HepG2 (cell line): ENCODE results near the gene MKS1. TPM values are rescaled to one million over a fixed set of nuclear protein-coding genes. Genes with fewer than 3 reads are reported as not detected.

Source experiments
- ATAC-seq: fragments of 200-7000 bp; cut with Tn5 transposase; 3 replicates; pipeline ENCODE4 v1.9.1; 2020; ENCODE audit warnings: mild to moderate bottlenecking, moderate library complexity
- BruUV-seq: library from RNA; stranded (reverse); fragments of 400-500 nt; replicated peaks from 2 replicates; lab custom pipeline; 2021; lab: Mats Ljungman, UMichigan
- CTCF ChIA-PET: fragments of 300-600 bp; formaldehyde crosslinking; extraction: SDS; loops from one replicate; lab custom pipeline; 2021; ENCODE audit warnings: low total read pairs, inconsistent platforms, low intra/inter-chr PET ratio; lab: Yijun Ruan, JAX
- POLR2A ChIA-PET: fragments of 350-600 bp; sonication (Branson Sonifier 250); formaldehyde crosslinking; loops from one replicate; lab custom pipeline; 2020; ENCODE audit warnings: antibody characterized with exemption, inconsistent platforms; lab: Yijun Ruan, JAX
- DNase-seq: peaks from one replicate; pipeline ENCODE4 v3.0.0-alpha.2; 2015; ENCODE audit warnings: low spot score
- FAIRE-seq: peaks from 3 replicates; lab custom pipeline; 2011; peaks lifted over from hg19 to GRCh38; lab: Jason Lieb, UNC
- H2AFZ ChIP-seq: one replicate; pipeline ENCODE4 v1.6.1; 2011; ENCODE audit warnings: low read length, inconsistent platforms
- H3K27ac ChIP-seq: fragments of 300-600 bp; 3 replicates; pipeline ENCODE4 v1.8.0; 2011; ENCODE audit warnings: mixed run types, mild to moderate bottlenecking, mixed read lengths, low read length, inconsistent platforms; ENCODE audit not compliant: insufficient read depth; ENCODE audit errors: extremely low read length
- H3K27me3 ChIP-seq, 2 experiments: fragments of 200-600 bp in 1 of 2; 2 replicates in 1 of 2; 3 replicates in 1 of 2; pipeline versions ENCODE4 v1.6.0 to v1.8.0; 2011; ENCODE audit warnings: low read length in 2 of 2, mild to moderate bottlenecking in 2 of 2, moderate library complexity in 2 of 2, inconsistent platforms in 1 of 2; ENCODE audit not compliant: insufficient read depth in 2 of 2, control insufficient read depth in 1 of 2
- H3K36me3 ChIP-seq, 2 experiments: fragments of 200-600 bp in 1 of 2; replicated peaks in 1 of 2; 2 replicates in 1 of 2; 3 replicates in 1 of 2; pipeline versions ENCODE4 v1.5.1 to v1.8.0; 2011; ENCODE audit warnings: low read length in 2 of 2, inconsistent platforms in 1 of 2; ENCODE audit not compliant: insufficient read depth in 2 of 2, control insufficient read depth in 1 of 2
- H3K4me1 ChIP-seq: 2 replicates; pipeline ENCODE4 v1.5.1; 2012; ENCODE audit warnings: low read length, inconsistent platforms; ENCODE audit not compliant: insufficient read depth
- H3K4me2 ChIP-seq: 2 replicates; pipeline ENCODE4 v1.6.0; 2011; ENCODE audit warnings: low read depth, low read length, inconsistent platforms
- H3K4me3 ChIP-seq, 3 experiments: fragments of 200-600 bp in 1 of 3; sonication (generic), shearing (Covaris generic) in 1 of 3; replicated peaks in 1 of 3; 2 replicates each; pipeline ENCODE4 v1.5.1; 2011 to 2016; ENCODE audit warnings: low read length in 3 of 3, inconsistent platforms in 2 of 3, low read depth in 2 of 3, mild to moderate bottlenecking in 2 of 3, control low read depth in 1 of 3, mixed read lengths in 1 of 3; ENCODE audit not compliant: insufficient read depth in 1 of 3
- H3K79me2 ChIP-seq: one replicate; pipeline ENCODE4 v1.6.1; 2011; ENCODE audit warnings: low read length, inconsistent platforms; ENCODE audit not compliant: insufficient read depth
- H3K9ac ChIP-seq: 2 replicates; pipeline ENCODE4 v1.6.0; 2011; ENCODE audit warnings: mild to moderate bottlenecking, low read depth, low read length, inconsistent platforms; ENCODE audit not compliant: insufficient read depth
- H3K9me3 ChIP-seq: 2 replicates; pipeline ENCODE4 v1.5.1; 2012; ENCODE audit warnings: mild to moderate bottlenecking, low read length
- H4K20me1 ChIP-seq: 2 replicates; pipeline ENCODE4 v1.6.0; 2011; ENCODE audit warnings: inconsistent platforms, mild to moderate bottlenecking, low read length, moderate library complexity; ENCODE audit not compliant: insufficient read depth
- CEBPZ ChIP-seq: IDR thresholded peaks from 2 replicates; pipeline ENCODE4 v1.6.1; 2012; ENCODE audit warnings: low read length, improper control_type of control experiment
- IRF9 ChIP-seq: sonication (generic); formaldehyde crosslinking; IDR thresholded peaks from 2 replicates; pipeline ENCODE4 v1.8.0; 2022; ENCODE audit warnings: missing genetic modification reagents, mild to moderate bottlenecking, borderline replicate concordance
- NFAT5 ChIP-seq: sonication (generic); formaldehyde crosslinking; IDR thresholded peaks from 2 replicates; pipeline ENCODE4 v1.4.0; 2020; ENCODE audit warnings: missing genetic modification reagents
- PHF21A ChIP-seq: sonication (generic); formaldehyde crosslinking; IDR thresholded peaks from 2 replicates; pipeline ENCODE4 v1.5.0; 2020; ENCODE audit warnings: mild to moderate bottlenecking, missing genetic modification reagents
- PTBP1 ChIP-seq: fragments of 200-400 bp; formaldehyde crosslinking; IDR thresholded peaks from 2 replicates; pipeline ENCODE4 v1.6.1; 2018; ENCODE audit warnings: low read length, low read depth; ENCODE audit not compliant: poor library complexity, severe bottlenecking
- RARA ChIP-seq: IDR thresholded peaks from 2 replicates; pipeline ENCODE4 v1.6.1; 2016; ENCODE audit warnings: missing genetic modification reagents, missing compliant biosample characterization
- RELA ChIP-seq: sonication (generic); formaldehyde crosslinking; IDR thresholded peaks from 2 replicates; pipeline ENCODE4 v1.4.0; 2020; ENCODE audit warnings: missing genetic modification reagents
- REPIN1 ChIP-seq: sonication (generic); formaldehyde crosslinking; IDR thresholded peaks from 2 replicates; pipeline ENCODE4 v1.8.0; 2022; ENCODE audit warnings: missing genetic modification reagents, low read depth, mild to moderate bottlenecking, borderline replicate concordance
- ZNF44 ChIP-seq: sonication (generic); formaldehyde crosslinking; IDR thresholded peaks from 2 replicates; pipeline ENCODE4 v1.5.1; 2020; ENCODE audit warnings: mild to moderate bottlenecking, missing genetic modification reagents
- ZNF513 ChIP-seq: sonication (generic); formaldehyde crosslinking; conservative IDR thresholded peaks from 2 replicates; pipeline ENCODE4 v1.5.0; 2020; ENCODE audit warnings: missing genetic modification reagents
- ZNF674 ChIP-seq: sonication (generic); formaldehyde crosslinking; IDR thresholded peaks from 2 replicates; pipeline ENCODE4 v1.5.0; 2020; ENCODE audit warnings: low read depth, mild to moderate bottlenecking, missing genetic modification reagents
- ZSCAN5A ChIP-seq: sonication (generic); formaldehyde crosslinking; IDR thresholded peaks from 2 replicates; pipeline ENCODE4 v1.8.0; 2022; ENCODE audit warnings: mild to moderate bottlenecking, missing genetic modification reagents, borderline replicate concordance
- WGBS: methylation state at CpG from one replicate; pipeline ENCODE4 v1.1.6; 2017; ENCODE audit warnings: low lambda C conversion rate; 5-methylcytosine and 5-hydroxymethylcytosine counted together
- in situ Hi-C: cut with HindIII; loops from 2 replicates; pipeline ENCODE4 v1.10.0; 2017; ENCODE audit warnings: low pct_unique_long_range_greater_than_20kb; ENCODE audit not compliant: extremely low pct_ligation_motif_present
- intact Hi-C: fragments of 100-400 bp; cut with micrococcal nuclease; formaldehyde crosslinking; loops from one replicate; pipeline ENCODE4 v1.10.0; 2022; ENCODE audit not compliant: unreplicated experiment
- polyA plus RNA-seq, 8 experiments: library from polyadenylated mRNA; depleted of rRNA in 3 of 8; stranded (reverse) in 7 of 8; unstranded in 1 of 8; fragments of >200 nt; fragmentation: Illumina TruSeq in 4 of 8; extraction: Trizol in 4 of 8; gene quantifications; 2 replicates each; pipeline versions ENCODE4 v1.2.1 to v1.2.3, GENCODE V29; 2011 to 2016; ENCODE audit warnings: low read depth in 4 of 8, missing spikeins in 1 of 8, mixed read lengths in 1 of 8; ENCODE audit not compliant: insufficient read depth in 1 of 8
- total RNA-seq, 5 experiments: library from RNA; depleted of rRNA; stranded (reverse); fragments of >200 nt; fragmentation: Illumina TruSeq; extraction: Trizol; gene quantifications; 2 replicates each; pipeline ENCODE4 v1.2.3, GENCODE V29; 2016; ENCODE audit warnings: low read depth in 1 of 5

Gene MKS1
- total and polyA plus RNA-seq, 2 of the 13 experiments (the other 11 are each of a cell fraction or from before 2014, with no cell fraction given), result 16.1 to 26.3 TPM

GRCh38 chr17:58248955-58249269, 29.9 kb upstream of the MKS1 start:
- Histone ChIP-seq H2AFZ (no peak overlapping the region), H3K4me3 (no peak overlapping the region), H3K27ac (no peak overlapping the region), H3K9ac (no peak overlapping the region), H3K36me3 (no peaks in the 10 kb centered on the region), H3K4me2 (no peak overlapping the region), H3K9me3 (no peaks in the 10 kb centered on the region), H4K20me1 (no peaks in the 10 kb centered on the region), H3K79me2 (no peaks in the 10 kb centered on the region), H3K27me3 (peaks cover 19 to 83% of the 10 kb centered on the region in 2 experiments), H3K4me1 (peaks cover 58% of the 10 kb centered on the region)
- no peak for DNase-seq
- intact Hi-C loops (no loop called here), in situ Hi-C loops (no loop called here)
- ChIA-PET CTCF (no interaction called here), POLR2A (no interaction called here)
- WGBS, result 51% methylated on average over 8 of the region's 10 CpGs
- FAIRE-seq, result no peak
- no TSS peak for BruUV-seq
- no peak for ATAC-seq
- TF ChIP-seq RELA (no peak), IRF9 (CRISPR knock-in tag) (no peak), ZSCAN5A (CRISPR knock-in tag) (no peak), ZNF44 (CRISPR knock-in tag) (no peak), CEBPZ (no peak), REPIN1 (CRISPR knock-in tag) (no peak), NFAT5 (CRISPR knock-in tag) (no peak), RARA (CRISPR knock-in tag) (no peak), PTBP1 (no peak), PHF21A (no peak), ZNF513 (CRISPR knock-in tag) (no peak), ZNF674 (CRISPR knock-in tag) (no peak)
